Measurements from ENCODE around the gene ADAMTS18. TPM values are rescaled to one million over a fixed set of nuclear protein-coding genes. Genes with fewer than 3 reads are reported as not detected.

The ADAMTS18 gene
- total and polyA plus RNA-seq, 5 donors = not detected

GRCh38 chr16:77327717-77328116, 107.1 kb downstream of the ADAMTS18 start:
- no peak overlapping the region for H3K4me3 ChIP-seq (ENCODE audit: low read length)
- DNase-seq (no peak), ATAC-seq (no peak)
- no peaks in the 10 kb centered on the region for H3K4me1 ChIP-seq (ENCODE audit: control insufficient read depth, insufficient read depth, low read length)
- H3K27ac ChIP-seq (ENCODE audit: low read length) = no peak overlapping the region
- WGBS = 84% methylated on average over 2 of the region's 2 CpGs
- H3K27me3 ChIP-seq (ENCODE audit: control insufficient read depth, insufficient read depth) = no peaks in the 10 kb centered on the region
- H3K9me3 ChIP-seq (ENCODE audit: control insufficient read depth, low read length) = no peaks in the 10 kb centered on the region
- intact Hi-C loops (cut with DNase I) = no loop called here

GRCh38 chr16:77324729-77325128, 110.1 kb downstream of the ADAMTS18 start:
- Histone ChIP-seq H3K27ac (ENCODE audit: low read length) (no peak overlapping the region), H3K9me3 (ENCODE audit: control insufficient read depth, low read length) (no peaks in the 10 kb centered on the region), H3K4me3 (ENCODE audit: low read length) (no peak overlapping the region), H3K4me1 (ENCODE audit: control insufficient read depth, insufficient read depth, low read length) (peaks cover 1% of the 10 kb centered on the region), H3K27me3 (ENCODE audit: control insufficient read depth, insufficient read depth) (no peaks in the 10 kb centered on the region)
- WGBS = 82% methylated on average over 3 of the region's 3 CpGs
- ATAC-seq = no peak
- no peak for DNase-seq
- intact Hi-C loops (cut with DNase I) = no loop called here

GRCh38 chr16:77323695-77324094, 111.1 kb downstream of the ADAMTS18 start:
- intact Hi-C loops (cut with DNase I) = no loop called here
- Histone ChIP-seq H3K27me3 (ENCODE audit: control insufficient read depth, insufficient read depth) (no peaks in the 10 kb centered on the region), H3K9me3 (ENCODE audit: control insufficient read depth, low read length) (no peaks in the 10 kb centered on the region), H3K27ac (ENCODE audit: low read length) (no peak overlapping the region), H3K4me3 (ENCODE audit: low read length) (no peak overlapping the region), H3K4me1 (ENCODE audit: control insufficient read depth, insufficient read depth, low read length) (peaks cover 1% of the 10 kb centered on the region)
- WGBS = 58% methylated on average over 2 of the region's 2 CpGs
- DNase-seq (no peak), ATAC-seq (no peak)

DNA sequence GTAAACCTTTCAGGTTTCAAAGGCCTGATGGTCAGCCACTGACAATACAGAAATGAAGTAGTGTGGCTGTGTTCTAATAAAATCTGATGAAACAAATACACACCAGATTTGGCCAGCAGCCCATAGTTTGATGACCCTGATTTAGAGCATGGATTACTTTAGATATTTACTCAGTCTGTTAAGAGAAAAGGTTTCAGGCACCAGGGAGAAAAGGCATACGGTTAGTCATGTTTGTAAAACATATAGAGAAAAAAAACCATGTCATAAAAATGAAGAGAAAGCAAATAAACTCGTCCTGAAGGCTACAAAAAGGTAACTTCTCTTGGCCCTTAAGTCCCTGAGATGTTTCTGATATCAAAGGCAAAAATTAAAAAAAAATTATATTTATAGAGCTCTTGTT, 112.1 kb downstream of the ADAMTS18 start:
- intact Hi-C loops (cut with DNase I) = no loop called here
- no peak overlapping the region for H3K4me3 ChIP-seq (ENCODE audit: low read length)
- ATAC-seq = no peak
- no peak overlapping the region for H3K27ac ChIP-seq (ENCODE audit: low read length)
- DNase-seq = no peak
- 46% methylated on average over 2 of the region's 2 CpGs for WGBS
- no peaks in the 10 kb centered on the region for H3K9me3 ChIP-seq (ENCODE audit: control insufficient read depth, low read length)
- peaks cover 1% of the 10 kb centered on the region for H3K4me1 ChIP-seq (ENCODE audit: control insufficient read depth, insufficient read depth, low read length)
- no peaks in the 10 kb centered on the region for H3K27me3 ChIP-seq (ENCODE audit: control insufficient read depth, insufficient read depth)

DNA sequence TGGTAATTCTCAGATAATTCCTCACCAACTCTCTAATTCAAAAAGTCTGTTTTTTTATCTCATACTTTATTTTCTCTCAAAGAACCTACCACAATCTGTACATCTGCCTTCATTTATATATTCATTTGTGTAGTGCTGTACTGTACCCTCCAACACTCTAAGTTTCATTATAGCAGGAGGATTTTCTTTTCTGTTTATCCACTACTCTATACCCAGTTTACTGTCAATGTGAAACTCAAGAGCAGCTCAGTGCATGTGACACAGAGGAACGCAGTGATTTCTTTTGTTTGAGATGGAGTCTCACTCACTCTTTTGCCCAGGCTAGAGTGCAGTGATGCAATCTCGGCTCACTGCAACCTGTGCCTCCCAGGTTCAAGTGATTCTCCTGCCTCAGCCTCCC, 117.8 kb downstream of the ADAMTS18 start:
- no peaks in the 10 kb centered on the region for H3K9me3 ChIP-seq (ENCODE audit: control insufficient read depth, low read length)
- intact Hi-C loops (cut with DNase I) = no loop called here

GRCh38 chr16:77310877-77311276, 124.0 kb downstream of the ADAMTS18 start:
- 59% methylated on average over 1 of the region's 1 CpG for WGBS
- DNase-seq = no peak
- no peaks in the 10 kb centered on the region for H3K9me3 ChIP-seq (ENCODE audit: control insufficient read depth, low read length)
- no peaks in the 10 kb centered on the region for H3K27me3 ChIP-seq (ENCODE audit: control insufficient read depth, insufficient read depth)
- H3K4me1 ChIP-seq (ENCODE audit: control insufficient read depth, insufficient read depth, low read length) = no peaks in the 10 kb centered on the region
- intact Hi-C loops (cut with DNase I) = no loop called here
- no peak overlapping the region for H3K4me3 ChIP-seq (ENCODE audit: low read length)
- H3K27ac ChIP-seq (ENCODE audit: low read length) = no peak overlapping the region
- no peak for ATAC-seq

More for the DNA sequence above, 117.8 kb downstream of the ADAMTS18 start:
- ATAC-seq (no peak), DNase-seq (no peak)
- Histone ChIP-seq H3K27ac (ENCODE audit: low read length) (no peak overlapping the region), H3K4me1 (ENCODE audit: control insufficient read depth, insufficient read depth, low read length) (no peaks in the 10 kb centered on the region), H3K27me3 (ENCODE audit: control insufficient read depth, insufficient read depth) (no peaks in the 10 kb centered on the region), H3K4me3 (ENCODE audit: low read length) (no peak overlapping the region)
- WGBS = 87% methylated on average over 2 of the region's 2 CpGs

DNA sequence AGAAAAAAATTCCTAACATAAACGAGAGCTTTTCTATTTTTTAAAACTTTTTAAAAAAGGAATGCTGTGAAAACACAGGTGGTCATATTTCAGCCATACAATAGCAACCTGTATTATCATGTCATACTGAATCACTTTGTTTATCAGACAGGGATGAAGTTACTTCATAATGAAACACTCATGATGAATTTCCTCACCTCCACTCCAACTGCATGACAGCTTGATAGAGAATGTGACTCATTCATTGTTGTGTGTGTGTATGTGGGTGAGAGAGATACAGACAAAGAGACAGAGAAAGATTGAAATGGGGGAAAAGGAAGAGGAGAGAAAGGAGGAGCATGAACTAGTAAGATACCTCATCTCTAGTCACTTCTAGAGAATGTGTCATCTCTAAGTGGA, 126.7 kb downstream of the ADAMTS18 start:
- ATAC-seq (no peak), DNase-seq (no peak)
- H3K27me3 ChIP-seq (ENCODE audit: control insufficient read depth, insufficient read depth) = no peaks in the 10 kb centered on the region
- H3K9me3 ChIP-seq (ENCODE audit: control insufficient read depth, low read length) = no peaks in the 10 kb centered on the region
- H3K4me3 ChIP-seq (ENCODE audit: low read length) = no peak overlapping the region
- no peaks in the 10 kb centered on the region for H3K4me1 ChIP-seq (ENCODE audit: control insufficient read depth, insufficient read depth, low read length)
- H3K27ac ChIP-seq (ENCODE audit: low read length) = no peak overlapping the region
- WGBS = 25% methylated on average over 1 of the region's 1 CpG
- intact Hi-C loops (cut with DNase I) = no loop called here

DNA sequence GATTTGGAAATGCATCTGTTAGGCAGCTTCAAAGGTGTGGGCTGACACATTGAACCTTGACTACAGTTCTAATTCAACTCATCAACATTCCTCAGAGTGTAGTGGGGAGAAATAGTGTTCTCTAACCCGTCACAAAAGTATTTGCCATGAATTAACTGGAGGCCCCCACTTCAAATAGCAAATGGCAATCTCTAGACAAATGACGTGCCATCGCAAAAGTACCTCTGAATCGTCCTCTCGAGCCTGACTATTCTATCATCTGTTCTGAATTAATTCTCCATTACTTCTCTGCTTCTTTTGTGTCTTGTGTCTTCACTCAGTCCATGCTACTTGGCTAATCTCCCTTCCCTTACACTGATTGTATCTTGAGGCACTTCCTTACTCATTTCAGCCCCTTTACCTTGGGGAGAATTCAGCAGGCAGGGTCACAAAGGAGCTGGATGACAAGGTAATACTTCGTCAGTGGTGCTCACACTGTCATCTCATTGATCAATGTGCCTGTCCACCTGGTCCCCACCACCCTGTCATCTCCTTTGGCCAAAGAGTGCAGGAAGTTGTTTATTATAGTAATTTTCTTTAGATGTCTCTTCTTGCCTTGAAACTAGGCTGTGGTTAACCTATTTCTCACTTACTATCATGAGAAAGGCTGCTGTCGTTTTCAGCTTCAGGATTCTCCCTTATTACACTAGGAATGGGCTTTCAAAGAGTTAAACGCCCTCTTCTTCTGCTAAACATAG, 127.2 kb downstream of the ADAMTS18 start:
- DNase-seq (no peak), ATAC-seq (no peak)
- H3K9me3 ChIP-seq (ENCODE audit: control insufficient read depth, low read length) = no peaks in the 10 kb centered on the region
- WGBS = 58% methylated on average over 8 of the region's 8 CpGs
- intact Hi-C loops (cut with DNase I) = no loop called here
- no peaks in the 10 kb centered on the region for H3K27me3 ChIP-seq (ENCODE audit: control insufficient read depth, insufficient read depth)
- no peaks in the 10 kb centered on the region for H3K4me1 ChIP-seq (ENCODE audit: control insufficient read depth, insufficient read depth, low read length)
- no peak overlapping the region for H3K4me3 ChIP-seq (ENCODE audit: low read length)
- H3K27ac ChIP-seq (ENCODE audit: low read length) = no peak overlapping the region

- WGBS = 88% methylated on average over 3 of the region's 3 CpGs
- no peaks in the 10 kb centered on the region for H3K9me3 ChIP-seq (ENCODE audit: control insufficient read depth, low read length)
- intact Hi-C loops (cut with DNase I) = no loop called here
These were observed 128.8 kb downstream of the ADAMTS18 start for GRCh38 chr16:77306075-77306474.

DNA sequence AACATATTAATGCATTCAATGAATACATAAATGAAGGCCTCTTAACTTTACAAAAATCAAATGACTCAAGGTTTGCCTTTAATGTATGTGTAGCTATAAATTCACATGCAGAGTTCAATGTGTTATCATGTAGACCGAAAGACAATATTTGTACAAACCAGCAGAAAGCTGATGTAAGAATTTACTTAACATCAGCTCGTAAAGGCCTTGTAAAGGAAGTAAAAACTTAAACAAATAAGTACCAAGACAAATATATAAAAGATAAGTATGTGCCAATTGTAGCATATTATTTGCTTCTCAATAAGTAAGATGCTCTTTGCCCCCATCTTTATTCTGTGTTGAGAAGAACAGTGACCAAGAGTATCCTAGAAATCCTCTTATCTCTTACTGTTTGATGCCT, 130.0 kb downstream of the ADAMTS18 start:
- intact Hi-C loops (cut with DNase I) = no loop called here
- no peaks in the 10 kb centered on the region for H3K9me3 ChIP-seq (ENCODE audit: control insufficient read depth, low read length)
- DNase-seq = no peak
- no peak overlapping the region for H3K4me3 ChIP-seq (ENCODE audit: low read length)
- H3K4me1 ChIP-seq (ENCODE audit: control insufficient read depth, insufficient read depth, low read length) = no peaks in the 10 kb centered on the region
- WGBS = 63% methylated on average over 2 of the region's 2 CpGs
- no peak overlapping the region for H3K27ac ChIP-seq (ENCODE audit: low read length)
- ATAC-seq = no peak
- H3K27me3 ChIP-seq (ENCODE audit: control insufficient read depth, insufficient read depth) = no peaks in the 10 kb centered on the region

More at GRCh38 chr16:77306075-77306474, 128.8 kb downstream of the ADAMTS18 start:
- ATAC-seq (no peak), DNase-seq (no peak)
- Histone ChIP-seq H3K4me1 (ENCODE audit: control insufficient read depth, insufficient read depth, low read length) (no peaks in the 10 kb centered on the region), H3K27ac (ENCODE audit: low read length) (no peak overlapping the region), H3K4me3 (ENCODE audit: low read length) (no peak overlapping the region), H3K27me3 (ENCODE audit: control insufficient read depth, insufficient read depth) (no peaks in the 10 kb centered on the region)

DNA sequence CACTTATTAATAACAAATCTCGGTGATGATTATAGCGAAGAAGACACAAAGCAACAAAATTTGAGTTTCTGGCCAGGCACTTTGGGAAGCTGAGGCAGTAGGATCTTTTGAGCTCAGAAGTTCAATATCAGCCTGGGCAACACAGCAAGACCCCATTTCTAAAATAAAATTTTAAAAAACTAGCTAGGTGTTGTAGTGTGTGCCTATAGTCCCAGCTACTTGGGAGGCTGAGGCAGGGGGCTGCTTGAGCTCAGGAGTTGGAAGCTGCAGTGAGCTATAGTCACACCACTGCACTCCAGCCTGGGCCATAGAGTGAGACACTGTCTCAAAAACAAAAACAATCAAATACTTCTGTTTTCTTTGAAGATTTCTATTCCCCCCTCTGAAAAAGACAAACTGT, 130.7 kb downstream of the ADAMTS18 start:
- 98% methylated on average over 2 of the region's 2 CpGs for WGBS
- Histone ChIP-seq H3K27ac (ENCODE audit: low read length) (no peak overlapping the region), H3K4me1 (ENCODE audit: control insufficient read depth, insufficient read depth, low read length) (no peaks in the 10 kb centered on the region), H3K27me3 (ENCODE audit: control insufficient read depth, insufficient read depth) (no peaks in the 10 kb centered on the region), H3K9me3 (ENCODE audit: control insufficient read depth, low read length) (no peaks in the 10 kb centered on the region), H3K4me3 (ENCODE audit: low read length) (no peak overlapping the region)
- intact Hi-C loops (cut with DNase I) = no loop called here
- no peak for ATAC-seq
- DNase-seq = no peak

- Histone ChIP-seq H3K4me3 (ENCODE audit: low read length) (no peak overlapping the region), H3K4me1 (ENCODE audit: control insufficient read depth, insufficient read depth, low read length) (no peaks in the 10 kb centered on the region), H3K27ac (ENCODE audit: low read length) (no peak overlapping the region), H3K9me3 (ENCODE audit: control insufficient read depth, low read length) (no peaks in the 10 kb centered on the region), H3K27me3 (ENCODE audit: control insufficient read depth, insufficient read depth) (no peaks in the 10 kb centered on the region)
- no peak for DNase-seq
- intact Hi-C loops (cut with DNase I) = no loop called here
- WGBS = 40% methylated on average over 1 of the region's 1 CpG
- ATAC-seq = no peak
These were observed 132.2 kb downstream of the ADAMTS18 start for GRCh38 chr16:77302674-77303073.

All from right cardiac atrium (tissue), 5 donors.